Stimulated activated naive CD4-positive, alpha-beta T cell treated with Interleukin-2 at 50 U/mL for 16 hours (primary cell): Measurements from ENCODE around the gene RAC3.

Experiments used
- DNase-seq: peaks from one replicate; lab custom pipeline; 2025; lab: John Stamatoyannopoulos, UW

The RAC3 gene

DNA sequence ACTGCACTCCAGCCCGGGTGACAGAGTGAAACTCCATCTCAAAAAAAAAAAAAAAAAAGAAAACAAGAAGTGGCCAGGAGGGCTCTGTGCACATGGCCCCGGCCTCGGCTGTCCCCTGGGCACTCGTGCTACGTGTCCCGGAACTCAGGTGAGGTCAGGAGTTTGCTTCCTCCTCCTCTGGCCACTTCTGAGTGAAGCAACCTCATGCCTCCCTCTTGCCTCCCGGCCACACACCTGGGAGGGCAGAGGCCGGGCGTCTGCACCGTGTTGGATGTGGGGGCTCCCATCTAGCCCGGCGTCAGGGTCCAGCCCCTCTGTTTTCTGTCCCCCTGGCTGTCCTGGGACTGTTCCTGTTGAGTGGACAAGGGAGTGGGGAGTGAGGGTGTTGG lies 31.9 kb upstream of the RAC3 start:
- DNase-seq: no peak

- no peak for DNase-seq
Observed at GRCh38 chr17:81999976-82000802, 31.3 kb upstream of the RAC3 start.

GRCh38 chr17:82000803-82001570 lies 30.5 kb upstream of the RAC3 start:
- DNase-seq: no peak

DNA sequence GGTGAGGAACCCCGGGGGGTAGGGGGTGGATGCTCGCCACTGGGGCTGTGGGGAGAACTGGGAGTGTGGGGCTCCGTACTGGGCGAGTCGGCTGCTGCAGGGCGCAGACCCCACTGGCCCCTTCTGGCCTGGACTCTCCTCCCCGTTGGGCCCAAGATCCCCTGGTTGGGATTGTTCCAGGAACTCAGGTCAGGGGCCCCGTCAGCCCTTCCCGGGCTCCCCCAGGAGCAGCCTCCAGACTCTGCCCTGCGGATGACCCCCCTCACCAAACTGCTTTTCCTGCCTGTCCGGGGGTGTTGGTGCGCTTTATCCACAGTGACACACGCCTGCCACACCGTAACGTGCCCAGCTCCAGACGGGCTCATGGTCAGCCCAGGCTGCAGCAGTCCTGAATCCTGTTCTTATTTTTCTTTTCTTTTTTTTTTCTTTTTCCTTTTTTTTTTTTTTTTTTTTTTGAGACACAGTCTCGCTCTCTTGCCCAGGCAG lies 29.9 kb upstream of the RAC3 start:
- DNase-seq: no peak

GRCh38 chr17:82003411-82004381 lies 27.8 kb upstream of the RAC3 start:
- DNase-seq: peak; percentile 60

DNA sequence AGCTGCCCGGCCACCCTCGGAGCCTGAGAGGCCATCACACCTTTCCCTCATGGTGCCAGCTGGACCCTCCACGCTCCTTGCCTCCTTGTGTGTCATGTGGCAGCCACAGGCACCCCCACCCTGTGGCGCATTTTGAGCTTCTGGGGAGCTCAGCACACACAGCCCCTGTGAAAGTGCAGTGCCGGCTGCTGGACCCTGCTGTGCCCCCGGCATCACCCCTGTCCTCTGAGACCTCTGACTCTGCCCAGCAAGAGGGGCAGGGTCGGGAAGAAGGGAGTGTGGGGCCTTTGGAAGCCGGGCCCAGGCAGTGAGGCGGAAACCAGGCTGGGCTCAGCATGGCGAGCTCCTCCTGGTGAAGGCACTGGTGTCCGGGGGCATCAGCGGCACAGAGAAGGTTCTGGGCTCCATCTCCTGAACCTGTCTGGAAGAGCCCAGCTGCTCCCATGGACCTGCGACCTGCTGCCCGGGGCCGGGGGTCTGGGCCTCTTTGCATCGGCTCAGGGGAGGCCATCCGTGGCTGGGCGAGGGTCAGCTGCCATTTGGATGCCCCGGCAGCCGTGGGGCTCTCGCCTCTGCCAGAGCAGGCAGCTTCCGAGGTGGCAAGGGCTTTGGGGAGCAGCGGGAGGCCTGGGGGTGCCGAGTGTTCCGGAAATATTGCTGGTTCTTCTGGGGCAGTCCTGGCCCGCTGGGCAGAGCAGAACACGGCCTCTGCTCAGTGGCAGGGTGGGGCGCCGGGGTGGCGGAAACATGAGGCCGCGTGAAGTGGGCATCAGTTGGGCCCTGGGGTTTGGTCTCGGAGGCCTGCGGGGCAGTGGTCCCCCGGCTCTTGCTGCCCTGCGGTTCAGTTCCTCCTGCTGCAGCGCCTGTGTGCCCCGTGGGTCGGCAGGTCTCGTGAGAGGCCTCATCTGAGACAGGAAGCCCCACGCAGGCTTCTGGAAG lies 26.7 kb upstream of the RAC3 start:
- DNase-seq: no peak

- DNase-seq: no peak
Observed at GRCh38 chr17:82005701-82006348, 25.7 kb upstream of the RAC3 start.

DNA sequence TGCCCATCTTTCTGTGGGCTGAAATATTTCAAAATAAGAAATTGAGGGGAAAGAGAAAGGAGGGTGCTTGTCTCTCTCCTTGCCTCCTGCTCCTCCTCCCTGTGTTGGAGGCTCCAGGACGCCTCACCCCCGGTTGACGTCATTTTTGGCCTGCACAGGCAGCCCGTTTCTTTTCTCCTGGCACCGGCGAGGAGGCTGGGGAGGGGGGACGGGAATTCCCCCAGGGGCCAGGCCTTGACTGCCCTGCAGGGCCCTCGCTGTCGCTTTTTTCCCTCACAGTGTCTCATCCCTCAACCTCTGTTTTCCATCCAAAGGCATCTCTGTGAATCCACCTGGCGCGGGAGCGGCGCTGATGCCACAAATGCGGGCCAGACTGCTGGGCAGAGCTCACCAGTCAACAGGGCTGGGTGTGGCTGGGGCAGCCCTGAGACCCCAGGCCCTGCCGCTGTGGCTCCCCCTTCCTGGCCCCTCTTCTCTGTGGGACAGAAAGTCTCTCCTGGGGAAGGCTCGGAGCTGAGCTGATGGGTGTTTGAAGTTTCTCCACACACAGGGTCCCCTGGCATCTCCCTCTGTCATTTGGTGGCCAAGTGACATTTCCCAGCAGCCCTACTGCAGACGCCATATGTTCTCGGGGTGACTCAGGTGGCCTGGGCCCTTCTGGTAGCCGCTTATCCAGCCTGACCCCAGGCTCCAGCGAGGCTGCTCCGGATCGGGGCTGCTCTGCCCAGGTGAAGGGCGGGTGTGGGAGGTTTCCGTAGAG lies 24.8 kb upstream of the RAC3 start:
- DNase-seq: no peak

DNA sequence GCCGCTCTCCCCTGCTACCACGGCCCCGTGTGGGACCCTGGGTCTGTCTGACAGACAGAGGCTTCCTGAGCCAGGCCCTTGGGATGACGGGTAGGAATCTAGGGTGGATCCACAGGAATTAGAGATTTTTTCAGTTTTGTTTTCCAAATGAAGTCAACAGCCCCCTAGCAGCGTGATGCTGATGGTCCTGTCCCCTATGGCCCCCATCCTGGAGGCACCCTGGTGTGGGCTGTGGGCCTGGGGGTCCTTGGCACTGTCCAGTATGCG lies 24.3 kb upstream of the RAC3 start:
- no peak for DNase-seq

DNA sequence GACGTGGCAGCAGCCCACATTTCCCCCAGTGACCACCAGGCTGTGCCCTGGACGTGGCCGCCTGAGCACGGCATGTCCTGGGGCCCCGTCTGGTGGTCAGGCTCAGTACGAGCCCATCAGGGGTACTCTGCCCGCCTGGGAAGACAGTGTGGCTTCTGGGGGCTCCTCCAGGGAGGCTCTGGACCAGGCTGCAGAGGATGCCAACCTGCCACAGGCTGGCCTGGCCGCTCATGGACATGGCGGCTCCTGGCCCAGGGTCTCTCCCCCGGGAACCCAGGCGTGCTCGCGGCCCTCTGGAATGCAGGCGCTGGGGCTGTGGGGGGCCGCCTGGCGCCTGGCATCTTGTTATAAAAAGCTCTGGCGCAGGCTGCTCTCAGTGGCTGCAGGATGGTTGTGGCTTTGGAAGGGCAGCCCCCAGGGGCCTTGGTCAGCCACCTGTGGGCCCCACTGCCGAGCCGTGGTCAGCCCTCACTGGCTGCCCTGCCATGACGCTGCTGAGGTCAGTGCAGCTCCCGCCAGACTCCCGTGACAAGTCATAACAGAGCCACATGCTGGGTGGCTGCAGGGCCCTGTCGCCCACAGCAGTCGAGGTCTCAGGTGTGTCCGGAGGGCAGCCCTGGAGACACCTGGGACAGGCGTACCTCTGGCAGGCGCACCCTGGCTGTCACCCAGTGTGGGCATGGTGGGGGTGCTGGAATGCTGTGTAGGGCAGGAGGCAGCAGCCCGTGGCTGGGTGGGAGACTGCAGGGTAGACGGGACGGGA lies 23.8 kb upstream of the RAC3 start:
- DNase-seq: no peak

DNA sequence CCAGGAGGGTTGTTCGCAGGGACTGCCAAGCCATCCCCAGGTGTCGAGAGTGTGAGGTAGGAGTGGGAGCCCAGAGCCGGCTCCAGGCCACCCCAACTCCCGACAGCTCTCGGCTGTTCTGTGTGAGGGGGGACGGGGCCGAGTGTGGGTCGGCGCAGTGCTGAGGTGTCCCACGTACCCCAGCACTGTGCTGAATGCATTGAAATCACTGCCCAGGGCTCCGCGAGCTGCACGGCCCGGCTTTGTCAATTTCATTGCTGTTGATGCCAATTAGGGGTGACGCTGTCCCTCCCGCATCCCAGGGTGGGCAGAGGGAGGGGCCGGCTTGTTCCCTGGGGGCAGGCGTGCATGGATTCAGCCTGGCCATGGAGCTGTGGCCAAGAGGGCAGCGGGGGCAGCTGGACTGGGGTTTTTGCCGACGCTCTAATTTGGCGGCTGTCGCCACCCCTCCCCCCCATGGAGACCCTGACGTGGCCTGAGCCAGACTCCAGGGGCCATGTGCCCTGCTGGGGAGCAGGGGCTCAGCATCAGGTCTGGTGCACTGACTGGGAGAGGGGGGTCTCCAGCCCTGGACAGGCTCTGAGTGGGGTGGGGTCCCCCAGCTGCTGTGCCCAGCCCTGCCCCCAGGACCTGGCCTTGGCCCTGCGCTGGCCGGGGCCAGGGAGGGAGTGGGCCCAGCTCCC lies 23.1 kb upstream of the RAC3 start:
- no peak for DNase-seq

GRCh38 chr17:82008941-82009405 lies 22.5 kb upstream of the RAC3 start:
- no peak for DNase-seq

GRCh38 chr17:82009413-82009812 lies 22.1 kb upstream of the RAC3 start:
- DNase-seq: no peak

GRCh38 chr17:82010575-82011525 lies 20.6 kb upstream of the RAC3 start:
- DNase-seq: no peak

- no peak for DNase-seq
Observed at GRCh38 chr17:82011617-82012187, 19.8 kb upstream of the RAC3 start.

DNA sequence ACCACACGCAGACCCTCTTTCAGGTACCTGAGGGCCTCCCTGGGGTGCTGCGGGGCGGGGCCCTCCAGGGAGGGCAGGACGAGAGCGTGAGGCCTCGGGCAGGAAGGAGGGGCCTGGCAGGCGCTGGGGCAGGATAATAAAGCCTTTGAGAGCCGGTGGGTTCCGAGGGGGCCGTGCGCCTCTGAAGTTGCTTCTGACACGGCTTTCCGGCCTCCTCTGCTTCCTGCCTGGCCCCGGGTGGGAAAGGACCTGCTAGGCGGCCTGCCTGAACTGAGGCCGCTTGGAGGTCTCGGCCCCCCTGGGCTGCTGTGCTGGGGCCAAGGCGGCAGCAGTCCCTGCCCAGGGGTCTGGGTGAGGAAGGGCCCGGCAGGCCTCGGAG lies 19.2 kb upstream of the RAC3 start:
- no peak for DNase-seq
